ENCODE data around the gene CCNA2.

Gene CCNA2

DNA sequence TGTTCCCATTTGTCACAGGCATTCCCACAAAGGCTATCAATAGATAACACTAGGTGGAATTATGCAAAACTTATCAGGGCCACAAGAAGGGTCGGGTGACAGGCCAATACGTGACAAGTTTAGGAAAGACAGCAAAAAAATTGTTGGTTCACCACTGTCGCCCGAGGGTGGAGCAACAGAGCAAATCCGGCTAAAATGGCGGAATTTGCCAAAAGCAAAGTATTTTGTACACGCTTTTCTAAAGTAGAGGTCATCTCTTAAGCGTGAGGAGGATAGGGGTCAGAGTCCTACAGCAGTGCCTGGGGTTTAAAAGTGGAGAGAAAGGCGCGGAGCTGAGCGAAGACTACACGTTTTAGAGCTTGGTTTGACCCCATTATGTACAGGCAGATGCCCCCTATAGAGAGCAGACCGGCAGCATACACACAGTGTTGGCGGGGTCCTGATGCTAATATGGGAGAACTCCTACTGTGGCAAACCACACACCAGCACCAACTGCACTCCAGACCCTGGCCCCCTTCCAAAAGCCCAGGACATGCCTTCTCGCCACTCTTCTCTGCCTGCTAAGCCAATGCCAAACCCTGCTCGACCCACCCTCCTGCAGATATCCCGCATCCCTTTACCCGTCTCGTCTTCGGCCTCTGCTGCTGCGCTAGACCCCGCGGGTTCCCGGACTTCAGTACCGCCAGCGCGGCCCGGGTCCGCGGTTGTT lies 733 bp downstream of the CCNA2 start:
- peak overlapping the region; percentile 73 for H3K4me3 ChIP-seq (ENCODE audit: low read depth, low read length)
- DNase-seq (ENCODE audit: low read depth), result no peak
- TF ChIP-seq, protein P1, sequence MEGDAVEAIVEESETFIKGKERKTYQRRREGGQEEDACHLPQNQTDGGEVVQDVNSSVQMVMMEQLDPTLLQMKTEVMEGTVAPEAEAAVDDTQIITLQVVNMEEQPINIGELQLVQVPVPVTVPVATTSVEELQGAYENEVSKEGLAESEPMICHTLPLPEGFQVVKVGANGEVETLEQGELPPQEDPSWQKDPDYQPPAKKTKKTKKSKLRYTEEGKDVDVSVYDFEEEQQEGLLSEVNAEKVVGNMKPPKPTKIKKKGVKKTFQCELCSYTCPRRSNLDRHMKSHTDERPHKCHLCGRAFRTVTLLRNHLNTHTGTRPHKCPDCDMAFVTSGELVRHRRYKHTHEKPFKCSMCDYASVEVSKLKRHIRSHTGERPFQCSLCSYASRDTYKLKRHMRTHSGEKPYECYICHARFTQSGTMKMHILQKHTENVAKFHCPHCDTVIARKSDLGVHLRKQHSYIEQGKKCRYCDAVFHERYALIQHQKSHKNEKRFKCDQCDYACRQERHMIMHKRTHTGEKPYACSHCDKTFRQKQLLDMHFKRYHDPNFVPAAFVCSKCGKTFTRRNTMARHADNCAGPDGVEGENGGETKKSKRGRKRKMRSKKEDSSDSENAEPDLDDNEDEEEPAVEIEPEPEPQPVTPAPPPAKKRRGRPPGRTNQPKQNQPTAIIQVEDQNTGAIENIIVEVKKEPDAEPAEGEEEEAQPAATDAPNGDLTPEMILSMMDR (IDR thresholded peaks at IDR 0.05; ENCODE audit: low read depth, low read length, missing control alignments), result peak; percentile 39

DNA sequence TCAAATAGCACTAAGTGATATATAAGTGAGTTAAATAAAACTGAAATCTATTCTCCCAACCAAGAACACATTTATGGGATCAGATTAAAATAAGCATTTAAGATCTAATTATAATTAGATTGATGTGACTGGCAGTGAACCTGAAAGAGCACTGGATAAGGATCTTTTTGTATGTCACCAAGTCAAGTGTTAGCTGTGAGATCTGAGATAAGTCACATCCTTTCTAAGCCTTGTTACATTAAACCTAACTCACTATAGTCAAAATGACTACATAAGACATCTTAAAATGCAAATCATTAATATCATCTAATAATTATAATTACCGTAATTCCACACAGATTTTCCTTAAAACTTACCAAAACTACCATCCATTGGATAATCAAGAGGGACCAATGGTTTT lies 1.6 kb downstream of the CCNA2 start:
- H3K4me3 ChIP-seq (ENCODE audit: low read depth, low read length), result peak overlapping the region; percentile 73
- DNase-seq (ENCODE audit: low read depth), result no peak
- TF ChIP-seq, protein P1 (IDR thresholded peaks at IDR 0.05; ENCODE audit: low read depth, low read length, missing control alignments), result no peak

DNA sequence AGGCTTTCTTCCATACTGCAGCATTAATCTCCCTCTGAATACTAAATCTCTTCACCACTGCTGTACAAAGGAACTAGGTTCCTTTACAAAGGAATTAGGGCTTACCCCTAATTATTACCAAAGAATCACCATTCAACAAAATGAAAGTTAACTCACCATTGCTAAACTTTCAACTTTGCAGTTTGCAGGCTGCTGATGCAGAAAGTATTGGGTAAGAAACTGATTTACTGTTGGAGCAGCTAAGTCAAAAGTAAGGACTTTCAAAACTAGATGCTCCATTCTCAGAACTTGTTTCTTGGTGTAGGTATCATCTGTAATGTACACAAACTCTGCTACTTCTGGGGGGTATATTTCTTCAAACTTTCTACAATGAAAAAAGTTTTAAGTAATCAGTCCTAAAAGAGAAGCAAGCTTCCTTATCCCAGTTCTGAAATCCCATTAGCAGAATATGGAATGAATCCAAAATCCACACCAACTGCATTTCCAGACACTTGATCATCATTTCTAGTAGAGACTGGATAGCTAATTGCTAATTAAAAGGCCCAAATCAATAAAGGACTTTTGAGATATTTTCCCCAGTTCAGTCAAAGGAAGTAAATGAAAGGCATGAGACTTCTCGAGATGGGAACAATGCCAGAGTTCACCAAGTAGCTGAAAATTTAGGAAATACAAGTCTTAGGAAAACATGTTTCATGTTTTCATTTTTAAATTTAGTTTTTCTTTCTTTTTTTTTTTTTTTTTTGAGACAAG lies 4.3 kb downstream of the CCNA2 start:
- H3K4me3 ChIP-seq (ENCODE audit: low read depth, low read length), result no peak overlapping the region
- no peak for DNase-seq (ENCODE audit: low read depth)
- TF ChIP-seq, protein P1 (IDR thresholded peaks at IDR 0.05; ENCODE audit: low read depth, low read length, missing control alignments), result no peak

DNA sequence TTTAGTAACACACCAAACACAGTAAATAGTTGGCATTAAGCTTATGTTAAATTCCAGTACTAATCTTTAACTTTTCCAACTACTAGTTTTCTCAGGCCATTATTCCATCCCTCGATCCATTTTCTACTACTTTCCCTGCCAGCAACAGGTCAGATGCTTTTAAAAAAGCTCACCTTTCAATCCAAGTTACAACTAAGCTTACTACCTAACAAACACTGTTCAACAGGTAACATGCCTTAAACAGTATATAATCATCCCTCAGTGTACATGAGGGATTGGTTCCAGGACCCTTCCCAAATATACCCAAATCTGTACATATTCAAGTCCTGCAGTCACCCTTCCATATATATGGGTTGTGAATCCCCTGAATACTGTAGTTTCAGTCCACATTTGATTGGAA lies 5.5 kb downstream of the CCNA2 start:
- no peak for DNase-seq (ENCODE audit: low read depth)
- TF ChIP-seq, protein P1 (IDR thresholded peaks at IDR 0.05; ENCODE audit: low read depth, low read length, missing control alignments), result no peak
- no peak overlapping the region for H3K4me3 ChIP-seq (ENCODE audit: low read depth, low read length)

DNA sequence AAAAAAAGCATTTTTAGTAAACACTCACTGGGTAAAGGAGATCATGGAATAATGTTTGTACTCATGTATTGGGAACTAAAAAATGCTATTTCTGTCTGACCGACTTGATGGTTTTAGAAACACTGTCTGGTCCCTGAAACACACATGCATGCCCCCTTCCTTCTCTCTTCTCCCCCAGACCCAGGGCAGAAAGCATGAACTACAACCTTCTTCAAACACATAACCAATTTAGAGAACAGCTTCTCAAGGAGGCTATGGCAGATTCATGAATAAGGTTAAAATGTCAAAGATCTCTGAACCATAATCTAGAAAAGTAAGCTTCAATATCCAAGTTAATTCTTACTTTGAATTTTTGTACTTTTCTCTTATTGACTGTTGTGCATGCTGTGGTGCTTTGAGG lies 6.0 kb downstream of the CCNA2 start:
- DNase-seq (ENCODE audit: low read depth), result no peak
- TF ChIP-seq, protein P1 (IDR thresholded peaks at IDR 0.05; ENCODE audit: low read depth, low read length, missing control alignments), result no peak
- H3K4me3 ChIP-seq (ENCODE audit: low read depth, low read length), result no peak overlapping the region

DNA sequence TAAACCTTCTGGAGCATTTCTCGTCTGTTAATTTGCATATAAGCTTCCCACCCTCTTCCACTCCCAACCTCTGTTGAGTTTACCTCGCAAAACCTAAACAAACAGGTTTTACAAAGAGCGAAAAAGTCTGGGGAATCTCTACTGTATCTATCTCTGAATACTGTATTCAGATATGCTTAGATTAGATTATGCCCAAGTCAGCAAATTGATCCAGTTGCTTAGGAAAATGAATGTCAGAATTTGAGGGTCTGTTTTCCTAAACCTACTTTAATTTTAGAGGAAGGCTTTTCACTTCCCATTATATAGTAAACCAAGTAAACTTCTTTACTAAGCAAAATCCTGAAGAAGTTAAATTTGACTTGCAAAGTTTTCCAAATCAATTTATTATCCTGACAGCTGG lies 6.7 kb downstream of the CCNA2 start:
- TF ChIP-seq, protein P1 (IDR thresholded peaks at IDR 0.05; ENCODE audit: low read depth, low read length, missing control alignments), result no peak
- no peak for DNase-seq (ENCODE audit: low read depth)
- no peak overlapping the region for H3K4me3 ChIP-seq (ENCODE audit: low read depth, low read length)

Measured in GM12864 (cell line).